Neural cell (in vitro differentiated cells): Measurements from ENCODE around the gene LVRN.

Experiments
- EP300 ChIP-seq: fragments of 450-650 bp; conservative IDR thresholded peaks from 2 replicates; pipeline ENCODE4 v1.6.1; 2014; ENCODE audit warnings: antibody characterized with exemption, mild to moderate bottlenecking, moderate library complexity; ENCODE audit not compliant: poor library complexity, severe bottlenecking
- EZH2 ChIP-seq: fragments of 200-600, 300-800 bp; shearing (Covaris generic), sonication (generic); IDR thresholded peaks from 2 replicates; pipeline ENCODE4 v1.6.1; 2014; ENCODE audit warnings: antibody characterized with exemption, low read length, borderline replicate concordance, mild to moderate bottlenecking; ENCODE audit not compliant: insufficient read depth, poor library complexity, severe bottlenecking
- MXI1 ChIP-seq: fragments of 450-650 bp; conservative IDR thresholded peaks from 2 replicates; pipeline ENCODE4 v1.6.1; 2014; ENCODE audit warnings: antibody characterized with exemption, mild to moderate bottlenecking; ENCODE audit not compliant: poor library complexity, severe bottlenecking
- POLR2AphosphoS5 ChIP-seq: IDR thresholded peaks from 2 replicates; pipeline ENCODE4 v1.6.1; 2012
- TAF1 ChIP-seq: IDR thresholded peaks from 2 replicates; pipeline ENCODE4 v1.6.1; 2012; ENCODE audit warnings: low read depth
- TF ChIP-seq, protein P1 (sequence below): fragments of 450-650 bp; IDR thresholded peaks from 2 replicates; pipeline ENCODE4 v1.5.1; 2014; ENCODE audit warnings: antibody characterized with exemption, mild to moderate bottlenecking, moderate library complexity; ENCODE audit not compliant: poor library complexity, severe bottlenecking
- TF ChIP-seq, protein P2 (sequence below): IDR thresholded peaks from 2 replicates; pipeline ENCODE4 v1.6.1; 2012; ENCODE audit warnings: borderline replicate concordance

DNA sequence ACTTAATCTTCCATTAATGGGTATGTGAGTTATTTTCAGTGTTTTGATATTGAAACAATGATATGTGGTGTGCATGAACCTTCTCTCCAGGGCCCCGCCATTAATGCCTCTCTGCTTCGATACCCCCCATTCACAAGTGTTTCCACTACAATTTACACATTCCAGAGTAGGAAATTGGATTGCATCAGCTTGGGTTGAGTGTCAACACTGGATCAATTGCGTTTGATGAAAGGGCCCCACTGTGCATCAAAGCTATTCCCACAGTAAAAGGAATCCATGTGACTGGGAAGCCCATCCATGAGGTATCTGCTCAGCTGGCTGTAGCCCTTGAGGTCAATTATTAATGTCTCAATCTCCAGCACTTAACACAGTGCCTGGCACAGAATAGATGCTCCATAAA, 17.8 kb upstream of the LVRN start:
- TF ChIP-seq, protein P1, sequence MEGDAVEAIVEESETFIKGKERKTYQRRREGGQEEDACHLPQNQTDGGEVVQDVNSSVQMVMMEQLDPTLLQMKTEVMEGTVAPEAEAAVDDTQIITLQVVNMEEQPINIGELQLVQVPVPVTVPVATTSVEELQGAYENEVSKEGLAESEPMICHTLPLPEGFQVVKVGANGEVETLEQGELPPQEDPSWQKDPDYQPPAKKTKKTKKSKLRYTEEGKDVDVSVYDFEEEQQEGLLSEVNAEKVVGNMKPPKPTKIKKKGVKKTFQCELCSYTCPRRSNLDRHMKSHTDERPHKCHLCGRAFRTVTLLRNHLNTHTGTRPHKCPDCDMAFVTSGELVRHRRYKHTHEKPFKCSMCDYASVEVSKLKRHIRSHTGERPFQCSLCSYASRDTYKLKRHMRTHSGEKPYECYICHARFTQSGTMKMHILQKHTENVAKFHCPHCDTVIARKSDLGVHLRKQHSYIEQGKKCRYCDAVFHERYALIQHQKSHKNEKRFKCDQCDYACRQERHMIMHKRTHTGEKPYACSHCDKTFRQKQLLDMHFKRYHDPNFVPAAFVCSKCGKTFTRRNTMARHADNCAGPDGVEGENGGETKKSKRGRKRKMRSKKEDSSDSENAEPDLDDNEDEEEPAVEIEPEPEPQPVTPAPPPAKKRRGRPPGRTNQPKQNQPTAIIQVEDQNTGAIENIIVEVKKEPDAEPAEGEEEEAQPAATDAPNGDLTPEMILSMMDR: no peak
- TF ChIP-seq POLR2AphosphoS5: no peak
- no peak for TF ChIP-seq MXI1
- no peak for TF ChIP-seq EZH2
- TF ChIP-seq, protein P2, sequence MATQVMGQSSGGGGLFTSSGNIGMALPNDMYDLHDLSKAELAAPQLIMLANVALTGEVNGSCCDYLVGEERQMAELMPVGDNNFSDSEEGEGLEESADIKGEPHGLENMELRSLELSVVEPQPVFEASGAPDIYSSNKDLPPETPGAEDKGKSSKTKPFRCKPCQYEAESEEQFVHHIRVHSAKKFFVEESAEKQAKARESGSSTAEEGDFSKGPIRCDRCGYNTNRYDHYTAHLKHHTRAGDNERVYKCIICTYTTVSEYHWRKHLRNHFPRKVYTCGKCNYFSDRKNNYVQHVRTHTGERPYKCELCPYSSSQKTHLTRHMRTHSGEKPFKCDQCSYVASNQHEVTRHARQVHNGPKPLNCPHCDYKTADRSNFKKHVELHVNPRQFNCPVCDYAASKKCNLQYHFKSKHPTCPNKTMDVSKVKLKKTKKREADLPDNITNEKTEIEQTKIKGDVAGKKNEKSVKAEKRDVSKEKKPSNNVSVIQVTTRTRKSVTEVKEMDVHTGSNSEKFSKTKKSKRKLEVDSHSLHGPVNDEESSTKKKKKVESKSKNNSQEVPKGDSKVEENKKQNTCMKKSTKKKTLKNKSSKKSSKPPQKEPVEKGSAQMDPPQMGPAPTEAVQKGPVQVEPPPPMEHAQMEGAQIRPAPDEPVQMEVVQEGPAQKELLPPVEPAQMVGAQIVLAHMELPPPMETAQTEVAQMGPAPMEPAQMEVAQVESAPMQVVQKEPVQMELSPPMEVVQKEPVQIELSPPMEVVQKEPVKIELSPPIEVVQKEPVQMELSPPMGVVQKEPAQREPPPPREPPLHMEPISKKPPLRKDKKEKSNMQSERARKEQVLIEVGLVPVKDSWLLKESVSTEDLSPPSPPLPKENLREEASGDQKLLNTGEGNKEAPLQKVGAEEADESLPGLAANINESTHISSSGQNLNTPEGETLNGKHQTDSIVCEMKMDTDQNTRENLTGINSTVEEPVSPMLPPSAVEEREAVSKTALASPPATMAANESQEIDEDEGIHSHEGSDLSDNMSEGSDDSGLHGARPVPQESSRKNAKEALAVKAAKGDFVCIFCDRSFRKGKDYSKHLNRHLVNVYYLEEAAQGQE: no peak
- no peak for TF ChIP-seq EP300
- TF ChIP-seq TAF1: no peak
